ENCODE measurements around the gene GALK1.

Gene GALK1

GRCh38 chr17:75793460-75793859 is 28.5 kb upstream of the GALK1 start:
- Histone ChIP-seq H3K4me3 (ENCODE audit: low read depth, low read length) (no peak overlapping the region), H3K27ac (no peak overlapping the region), H3K27me3 (replicated peaks) (no peaks in the 10 kb centered on the region), H3K36me3 (replicated peaks) (peaks cover 9% of the 10 kb centered on the region)
- in situ Hi-C loops (cut with HindIII; ENCODE audit: low pct_ligation_motif_present, low sequenced_read_pairs) = no loop called here
- no peak for DNase-seq
- TF ChIP-seq CTCF (IDR thresholded peaks at IDR 0.05; ENCODE audit: low read depth, low read length, missing control alignments) = no peak

- no peak overlapping the region for H3K4me3 ChIP-seq (ENCODE audit: low read depth, low read length)
- in situ Hi-C loops (cut with HindIII; ENCODE audit: low pct_ligation_motif_present, low sequenced_read_pairs) = no loop called here
- H3K27ac ChIP-seq = no peak overlapping the region
- DNase-seq = no peak
- TF ChIP-seq CTCF (IDR thresholded peaks at IDR 0.05; ENCODE audit: low read depth, low read length, missing control alignments) = no peak
- H3K27me3 ChIP-seq (replicated peaks) = no peaks in the 10 kb centered on the region
- H3K36me3 ChIP-seq (replicated peaks) = peaks cover 4% of the 10 kb centered on the region
These were observed 26.3 kb upstream of the GALK1 start for GRCh38 chr17:75791254-75791653.

GRCh38 chr17:75785016-75785890 is 20.3 kb upstream of the GALK1 start:
- DNase-seq = peak; percentile 81
- peak overlapping the region; percentile 79 for H3K4me3 ChIP-seq (ENCODE audit: low read depth, low read length)
- H3K27me3 ChIP-seq (replicated peaks) = no peaks in the 10 kb centered on the region
- H3K36me3 ChIP-seq (replicated peaks) = no peaks in the 10 kb centered on the region
- peak overlapping the region; percentile 100 for H3K27ac ChIP-seq
- in situ Hi-C loops (cut with HindIII; ENCODE audit: low pct_ligation_motif_present, low sequenced_read_pairs) = no loop called here
- TF ChIP-seq CTCF (IDR thresholded peaks at IDR 0.05; ENCODE audit: low read depth, low read length, missing control alignments) = no peak

GRCh38 chr17:75784473-75785015 is 19.6 kb upstream of the GALK1 start, which contains the start of gene UNK:
Gene UNK, plus strand, starts transcription at chr17:75784806. Its CDS starts 75 bp downstream, at chr17:75784881.
- Histone ChIP-seq H3K27ac (peak within 1 kb of the TSS; percentile 100), H3K36me3 (replicated peaks) (no peaks in the 10 kb centered on the region), H3K4me3 (ENCODE audit: low read depth, low read length) (peak within 1 kb of the TSS; percentile 79), H3K27me3 (replicated peaks) (no peaks in the 10 kb centered on the region)
- DNase-seq = peak; percentile 99
- no peak for TF ChIP-seq CTCF (IDR thresholded peaks at IDR 0.05; ENCODE audit: low read depth, low read length, missing control alignments)
- in situ Hi-C loops (cut with HindIII; ENCODE audit: low pct_ligation_motif_present, low sequenced_read_pairs) = no loop called here

GRCh38 chr17:75783803-75784472 is 18.9 kb upstream of the GALK1 start:
- Histone ChIP-seq H3K27me3 (replicated peaks) (no peaks in the 10 kb centered on the region), H3K4me3 (ENCODE audit: low read depth, low read length) (peak overlapping the region; percentile 48), H3K27ac (peak overlapping the region; percentile 100), H3K36me3 (replicated peaks) (peaks cover 1% of the 10 kb centered on the region)
- in situ Hi-C loops (cut with HindIII; ENCODE audit: low pct_ligation_motif_present, low sequenced_read_pairs) = no loop called here
- no peak for DNase-seq
- TF ChIP-seq CTCF (IDR thresholded peaks at IDR 0.05; ENCODE audit: low read depth, low read length, missing control alignments) = no peak
